Heart left ventricle (tissue), 13 donors: Measurements from ENCODE around the gene CNTRL.

ENCODE experiments used
- CTCF ChIP-seq, 12 donors: fragments of 200-600 bp; sonication (generic) in 4 of 12; IDR thresholded peaks; one replicate each; pipeline versions ENCODE4 v1.5.0 to v1.8.0; 2018 to 2022; ENCODE audit warnings: antibody characterized with exemption in 12 of 12, mild to moderate bottlenecking in 5 of 12
- POLR2A ChIP-seq, 2 donors: fragments of 450-650 bp; IDR thresholded peaks; one replicate each; pipeline ENCODE4 v1.6.1; 2017; ENCODE audit warnings: antibody characterized with exemption in 2 of 2, mild to moderate bottlenecking in 2 of 2, moderate library complexity in 2 of 2
- donor health status: ischemic (EF 13 %, LVEDD 7.1; RV severe dilation, severe dysfunction).
- donor health status: DM: no; HTN: yes; CAD: no.
- donor health status: DM: no; HTN: no; CAD: no.
- donor health status: ischemic (EF 25% LVEDD 6.9; RV normal size, moderate dysfunction).
- donor health status: ischemic (EF 25% LVEDD 5.7; RV mildly dilated, moderate dysfunction).
- donor health status: ischemic (EF 35%, LVEDD 5.7; RV mildly dilated, moderate dysfunction).
- donor health status: nonischemic (EF 11% LVEDD 7.7; RV severe dilation, severe dysfunction).
- donor health status: DM: yes; HTN: yes; CAD: no.
- donor health status: PGD.
- donor health status: ischemic (EF 29% LVEDD 5.4; RV normal size, mild dysfunction).
- donor health status: nonischemic (EF 23%, LVEDD 6.1; RV moderate dilation, normal function).

- TF ChIP-seq POLR2A (IDR thresholded peaks at IDR 0.05) (no peak), CTCF (IDR thresholded peaks at IDR 0.05) (no peak)
Measured at GRCh38 chr9:121095057-121095456, 20.3 kb downstream of the CNTRL start.
